B cell (primary cell): ENCODE results near the gene MYOCD. TPM values are rescaled to one million over a fixed set of nuclear protein-coding genes. Genes with fewer than 3 reads are reported as not detected.

Experiments used
- ATAC-seq: fragments of 200-7000 bp; cut with Tn5 transposase; one replicate; pipeline ENCODE4 v1.10.0; 2021; ENCODE audit warnings: low read depth, mild to moderate bottlenecking, moderate number of reproducible peaks, moderate library complexity
- CTCF ChIA-PET: fragments of 350-600 bp; sonication (Branson Sonifier 250); formaldehyde crosslinking; loops from one replicate; lab custom pipeline; 2021; ENCODE audit warnings: antibody characterized with exemption, inconsistent platforms; lab: Charles Lee
- POLR2A ChIA-PET: fragments of 350-600 bp; sonication (Branson Sonifier 250); formaldehyde crosslinking; loops from one replicate; lab custom pipeline; 2021; ENCODE audit warnings: antibody characterized with exemption; lab: Charles Lee
- DNase-seq: peaks from one replicate; pipeline ENCODE4 v3.0.0; 2013
- H2AFZ ChIP-seq: 2 replicates; pipeline ENCODE4 v1.6.1; 2012; ENCODE audit warnings: mild to moderate bottlenecking, low read depth, low read length; ENCODE audit not compliant: insufficient read depth, poor library complexity, severe bottlenecking
- H3K27ac ChIP-seq, 2 donors: 1 replicate in 1 of 2; 2 replicates in 1 of 2; pipeline ENCODE4 v1.5.1; 2012 to 2013; ENCODE audit warnings: low read length in 2 of 2, mild to moderate bottlenecking in 2 of 2, moderate library complexity in 1 of 2
- H3K27me3 ChIP-seq, 4 experiments: fragments of 200-600 bp in 1 of 4; sonication (generic) in 1 of 4; replicated peaks in 1 of 4; 1 replicate in 2 of 4; 2 replicates in 2 of 4; pipeline versions ENCODE4 v1.6.1 to v1.7.0; 2013 to 2016; ENCODE audit warnings: low read length in 3 of 4, mild to moderate bottlenecking in 2 of 4, mixed read lengths in 1 of 4, moderate library complexity in 1 of 4; ENCODE audit not compliant: insufficient read depth in 4 of 4, control insufficient read depth in 3 of 4; ENCODE audit errors: control extremely low read depth in 1 of 4
- H3K36me3 ChIP-seq, 2 experiments: replicated peaks in 1 of 2; 1 replicate in 1 of 2; 2 replicates in 1 of 2; pipeline versions ENCODE4 v1.6.1 to v1.7.1; 2013; ENCODE audit warnings: low read length in 1 of 2; ENCODE audit not compliant: insufficient read depth in 2 of 2, control insufficient read depth in 1 of 2; ENCODE audit errors: control extremely low read depth in 1 of 2, extremely low read depth in 1 of 2
- H3K4me1 ChIP-seq, 2 donors: fragments of 200-600 bp in 1 of 2; sonication (generic) in 1 of 2; 1 replicate in 1 of 2; 2 replicates in 1 of 2; pipeline versions ENCODE4 v1.5.1 to v1.6.1; 2013 to 2017; ENCODE audit warnings: low read length in 2 of 2; ENCODE audit not compliant: control insufficient read depth in 2 of 2, insufficient read depth in 2 of 2
- H3K4me2 ChIP-seq: replicated peaks from 2 replicates; pipeline ENCODE3; 2012; ENCODE audit warnings: mild to moderate bottlenecking, low read depth, low read length; ENCODE audit not compliant: poor library complexity, severe bottlenecking
- H3K4me3 ChIP-seq, 5 experiments: fragments of 200-600 bp in 1 of 5; sonication (generic) in 1 of 5; 1 replicate in 3 of 5; 2 replicates in 2 of 5; pipeline versions ENCODE4 v1.5.1 to v1.7.0; 2011 to 2016; ENCODE audit warnings: low read length in 4 of 5, mild to moderate bottlenecking in 4 of 5, low read depth in 2 of 5, control low read depth in 1 of 5, moderate library complexity in 1 of 5; ENCODE audit not compliant: insufficient read depth in 1 of 5; ENCODE audit errors: control extremely low read depth in 1 of 5, extremely low read depth in 1 of 5
- H3K79me2 ChIP-seq: fragments of 200-600 bp; sonication (generic); one replicate; pipeline ENCODE4 v1.6.0; 2016; ENCODE audit warnings: low read length; ENCODE audit not compliant: control insufficient read depth, insufficient read depth
- H3K9ac ChIP-seq: fragments of 200-600 bp; sonication (generic); 2 replicates; pipeline ENCODE4 v1.6.1; 2017; ENCODE audit warnings: mild to moderate bottlenecking, low read length, moderate library complexity
- H3K9me3 ChIP-seq, 3 donors: one replicate each; pipeline versions ENCODE4 v1.6.1 to v1.7.1; 2013; ENCODE audit warnings: low read length in 2 of 3; ENCODE audit not compliant: control insufficient read depth in 2 of 3, insufficient read depth in 1 of 3; ENCODE audit errors: control extremely low read depth in 1 of 3
- H4K20me1 ChIP-seq: 2 replicates; pipeline ENCODE4 v1.6.0; 2012; ENCODE audit warnings: mild to moderate bottlenecking, low read length; ENCODE audit not compliant: insufficient read depth, control insufficient read depth, poor library complexity, severe bottlenecking
- H3K27ac Mint-ChIP-seq: one replicate; pipeline ENCODE4 v1.8.0; 2021; ENCODE audit warnings: mixed read lengths
- H3K27me3 Mint-ChIP-seq: one replicate; pipeline ENCODE4 v1.8.0; 2021; ENCODE audit warnings: mixed read lengths
- H3K4me1 Mint-ChIP-seq: one replicate; pipeline ENCODE4 v1.8.0; 2021; ENCODE audit warnings: mixed read lengths
- H3K4me3 Mint-ChIP-seq: one replicate; pipeline ENCODE4 v1.8.0; 2021; ENCODE audit warnings: mixed read lengths
- H3K9me3 Mint-ChIP-seq: one replicate; pipeline ENCODE4 v1.8.0; 2022; ENCODE audit warnings: mixed read lengths; ENCODE audit not compliant: insufficient read depth
- EZH2 ChIP-seq: IDR thresholded peaks from 2 replicates; pipeline ENCODE4 v1.6.1; 2012; ENCODE audit warnings: borderline replicate concordance, low read depth, mild to moderate bottlenecking, moderate library complexity, low read length; ENCODE audit not compliant: insufficient read depth, poor library complexity, severe bottlenecking
- WGBS: methylation state at CpG from one replicate; pipeline ENCODE4 v1.1.5; 2013; ENCODE audit warnings: missing lambda C conversion rate; ENCODE audit not compliant: insufficient coverage; 5-methylcytosine and 5-hydroxymethylcytosine counted together
- intact Hi-C: fragments of 100-400 bp; cut with micrococcal nuclease; formaldehyde crosslinking; loops from one replicate; pipeline ENCODE4 v1.10.0; 2022
- polyA plus RNA-seq: library from polyadenylated mRNA; depleted of rRNA; stranded (reverse); fragments of >200 nt; gene quantifications from 2 replicates; pipeline ENCODE4 v1.2.3, GENCODE V29; 2012
- total RNA-seq, 2 donors: library from RNA; stranded (reverse); fragments of 120-200 nt in 1 of 2; gene quantifications; 1 replicate in 1 of 2; 2 replicates in 1 of 2; pipeline versions ENCODE4 v1.2.3 to v1.2.4, GENCODE V29; 2013 to 2022
- TF ChIP-seq, protein P1 (sequence below): fragments of 200-600 bp; IDR thresholded peaks from one replicate; pipeline ENCODE4 v1.8.0; 2022; ENCODE audit warnings: antibody characterized with exemption, mild to moderate bottlenecking

Gene MYOCD
- total and polyA plus RNA-seq, 2 donors (not counting 1 experiment from before 2014, with no cell fraction given) = 0.32 TPM; not detected in 1

DNA sequence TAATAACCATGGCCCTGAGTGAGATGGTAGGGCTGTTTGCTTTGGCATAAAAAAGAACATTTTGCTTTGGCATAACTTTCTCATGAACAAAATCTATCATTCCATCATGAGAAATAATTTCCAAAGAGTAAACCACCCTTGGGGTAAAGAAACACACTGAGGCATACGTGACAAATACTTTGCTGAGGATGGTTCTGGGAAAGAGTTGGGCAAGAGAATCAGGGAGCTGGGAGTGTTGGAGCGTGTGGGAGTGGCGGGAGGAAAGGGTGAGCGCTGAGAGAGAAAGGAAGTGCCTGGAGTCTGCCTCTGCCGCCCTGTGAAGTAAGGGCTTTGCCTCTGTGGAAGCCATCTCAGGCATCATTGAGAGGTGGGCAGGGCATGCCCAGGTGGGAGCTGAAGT is 63.4 kb downstream of the MYOCD start:
- Mint-ChIP-seq H3K27me3 (peaks cover 8% of the 10 kb centered on the region), H3K9me3 (no peaks in the 10 kb centered on the region), H3K27ac (no peak overlapping the region), H3K4me1 (no peaks in the 10 kb centered on the region), H3K4me3 (no peak overlapping the region)
- no peak for DNase-seq
- no peak for TF ChIP-seq EZH2
- TF ChIP-seq, protein P1, sequence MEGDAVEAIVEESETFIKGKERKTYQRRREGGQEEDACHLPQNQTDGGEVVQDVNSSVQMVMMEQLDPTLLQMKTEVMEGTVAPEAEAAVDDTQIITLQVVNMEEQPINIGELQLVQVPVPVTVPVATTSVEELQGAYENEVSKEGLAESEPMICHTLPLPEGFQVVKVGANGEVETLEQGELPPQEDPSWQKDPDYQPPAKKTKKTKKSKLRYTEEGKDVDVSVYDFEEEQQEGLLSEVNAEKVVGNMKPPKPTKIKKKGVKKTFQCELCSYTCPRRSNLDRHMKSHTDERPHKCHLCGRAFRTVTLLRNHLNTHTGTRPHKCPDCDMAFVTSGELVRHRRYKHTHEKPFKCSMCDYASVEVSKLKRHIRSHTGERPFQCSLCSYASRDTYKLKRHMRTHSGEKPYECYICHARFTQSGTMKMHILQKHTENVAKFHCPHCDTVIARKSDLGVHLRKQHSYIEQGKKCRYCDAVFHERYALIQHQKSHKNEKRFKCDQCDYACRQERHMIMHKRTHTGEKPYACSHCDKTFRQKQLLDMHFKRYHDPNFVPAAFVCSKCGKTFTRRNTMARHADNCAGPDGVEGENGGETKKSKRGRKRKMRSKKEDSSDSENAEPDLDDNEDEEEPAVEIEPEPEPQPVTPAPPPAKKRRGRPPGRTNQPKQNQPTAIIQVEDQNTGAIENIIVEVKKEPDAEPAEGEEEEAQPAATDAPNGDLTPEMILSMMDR = no peak
- H3K79me2 ChIP-seq = no peaks in the 10 kb centered on the region
- ChIA-PET POLR2A (no interaction called here), CTCF (no interaction called here)
- intact Hi-C loops = no loop called here
- H3K9me3 ChIP-seq = peaks cover 0 to 4% (median 0%) of the 10 kb centered on the region in 3 donors
- no peak for ATAC-seq
- no peak overlapping the region for H3K4me3 ChIP-seq
- WGBS = 85% methylated on average over 4 of the region's 5 CpGs
- no peaks in the 10 kb centered on the region for H3K4me1 ChIP-seq
- no peak overlapping the region for H2AFZ ChIP-seq
- no peaks in the 10 kb centered on the region for H3K36me3 ChIP-seq
- no peak overlapping the region for H3K4me2 ChIP-seq
- H3K27ac ChIP-seq = no peak overlapping the region
- H4K20me1 ChIP-seq = no peaks in the 10 kb centered on the region
- H3K27me3 ChIP-seq = no peaks in the 10 kb centered on the region
- H3K9ac ChIP-seq = no peak overlapping the region

DNA sequence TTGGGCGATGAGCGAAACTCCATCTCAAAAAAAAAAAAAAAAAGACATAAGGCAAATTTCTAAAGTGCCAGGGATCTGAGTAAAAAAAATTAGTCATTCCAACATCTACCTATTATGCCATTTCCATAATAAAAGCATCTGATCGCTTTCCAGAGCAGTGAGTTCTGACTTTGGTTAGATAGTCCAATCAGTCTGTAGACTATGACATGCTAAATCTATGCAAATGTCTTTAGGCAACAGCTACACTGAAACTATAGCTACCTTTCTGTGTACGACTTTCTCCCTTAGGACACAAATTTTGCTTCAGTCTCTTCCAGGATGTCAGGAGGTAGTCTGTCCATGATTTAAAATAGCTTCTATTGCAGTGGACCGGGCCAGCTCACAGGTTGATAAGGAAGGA is 64.7 kb downstream of the MYOCD start:
- Histone ChIP-seq H3K4me1 (no peaks in the 10 kb centered on the region), H4K20me1 (no peaks in the 10 kb centered on the region), H3K4me2 (no peak overlapping the region), H3K27ac (no peak overlapping the region), H3K36me3 (no peaks in the 10 kb centered on the region), H2AFZ (no peak overlapping the region), H3K27me3 (no peaks in the 10 kb centered on the region), H3K9ac (no peak overlapping the region), H3K9me3 (peaks cover 0 to 4% (median 0%) of the 10 kb centered on the region in 3 donors), H3K4me3 (no peak overlapping the region), H3K79me2 (no peaks in the 10 kb centered on the region)
- H3K9me3 Mint-ChIP-seq = no peaks in the 10 kb centered on the region
- DNase-seq = no peak
- no peak for ATAC-seq
- H3K27ac Mint-ChIP-seq = no peak overlapping the region
- no peaks in the 10 kb centered on the region for H3K4me1 Mint-ChIP-seq
- no peak for TF ChIP-seq EZH2
- TF ChIP-seq, protein P1 = no peak
- CTCF ChIA-PET = interaction anchor here (1.5 kb wide), 1 partner anchor 11 kb away, joined by 3 read pairs; no protein-coding TSS in a partner anchor
- intact Hi-C loops = no loop called here
- peaks cover 8% of the 10 kb centered on the region for H3K27me3 Mint-ChIP-seq
- WGBS = no CpG with 5 or more reads among the region's 5 CpGs
- no peak overlapping the region for H3K4me3 Mint-ChIP-seq
- POLR2A ChIA-PET = no interaction called here
